Measurements from ENCODE around the gene ANP32E.
"Not testable (repeated sequence)": the region's sequence is repeated elsewhere in the genome, so short reads cannot be mapped to it uniquely, and the experiment has no call there.

ANP32E gene

GRCh38 chr1:150256554-150257341 is 20.8 kb upstream of the ANP32E start:
- DNase-seq, result no peak

- no peak for DNase-seq
Observed at GRCh38 chr1:150256198-150256553, 20.3 kb upstream of the ANP32E start.

- no peak for DNase-seq
Observed at GRCh38 chr1:150249936-150250335, 14.0 kb upstream of the ANP32E start.

GRCh38 chr1:150243003-150243402 is 7.1 kb upstream of the ANP32E start:
- no peak for DNase-seq

GRCh38 chr1:150237746-150238145 is 1.8 kb upstream of the ANP32E start:
- no peak for DNase-seq

- not testable (repeated sequence) for DNase-seq
Observed at GRCh38 chr1:150237176-150237575, 1.3 kb upstream of the ANP32E start.

- no peak for DNase-seq
Observed at GRCh38 chr1:150236614-150237100, 745 bp upstream of the ANP32E start.

- DNase-seq, result peak; percentile 44
Observed at GRCh38 chr1:150235294-150235851, 539 bp downstream of the ANP32E start.

- DNase-seq, result peak; percentile 83
Observed at GRCh38 chr1:150234566-150235293, 1.2 kb downstream of the ANP32E start.

- no peak for DNase-seq
Observed at GRCh38 chr1:150234309-150234565, 1.7 kb downstream of the ANP32E start.

GRCh38 chr1:150233359-150234308 is 2.3 kb downstream of the ANP32E start:
- DNase-seq, result peak; percentile 19

GRCh38 chr1:150232921-150233320 is 3.0 kb downstream of the ANP32E start:
- not testable (repeated sequence) for DNase-seq

GRCh38 chr1:150228246-150228645 is 7.7 kb downstream of the ANP32E start:
- DNase-seq, result not testable (repeated sequence)

- DNase-seq, result no peak
Observed at GRCh38 chr1:150227228-150227627, 8.7 kb downstream of the ANP32E start.

GRCh38 chr1:150226486-150226885 is 9.4 kb downstream of the ANP32E start:
- DNase-seq, result no peak

GRCh38 chr1:150225546-150225945 is 10.4 kb downstream of the ANP32E start:
- no peak for DNase-seq

- DNase-seq, result no peak
Observed at GRCh38 chr1:150224983-150225382, 10.9 kb downstream of the ANP32E start.

GRCh38 chr1:150221552-150221951 is 14.4 kb downstream of the ANP32E start:
- DNase-seq, result no peak

GRCh38 chr1:150215855-150216254 is 20.1 kb downstream of the ANP32E start:
- DNase-seq, result not testable (repeated sequence)

GRCh38 chr1:150214099-150214756 is 21.7 kb downstream of the ANP32E start:
- DNase-seq, result not testable (repeated sequence)

GRCh38 chr1:150213170-150214098 is 22.5 kb downstream of the ANP32E start:
- peak; percentile 94 for DNase-seq

Measured in CD4-positive, alpha-beta T cell treated with Interleukin-17A for 4 hours (primary cell).